Epithelial cell of prostate (primary cell): ENCODE data around the gene CFAP210.
"Not testable (repeated sequence)": the region's sequence is repeated elsewhere in the genome, so short reads cannot be mapped to it uniquely, and the experiment has no call there.

ENCODE experiments used
- DNase-seq: peaks from one replicate; pipeline ENCODE4 v3.0.0-alpha.2; 2011; ENCODE audit warnings: low read depth, low spot score
- H3K27ac ChIP-seq: fragments of 450-650 bp; 2 replicates; pipeline ENCODE4 v1.5.1; 2017; ENCODE audit warnings: mild to moderate bottlenecking

Gene CFAP210

GRCh38 chr2:169636440-169637097, 57.6 kb downstream of the CFAP210 start:
- H3K27ac ChIP-seq, result no peak overlapping the region
- DNase-seq, result no peak

- no peak for DNase-seq
- no peak overlapping the region for H3K27ac ChIP-seq
Measured at GRCh38 chr2:169625781-169626180, 68.4 kb downstream of the CFAP210 start.

GRCh38 chr2:169623235-169623634, 71.0 kb downstream of the CFAP210 start:
- no peak overlapping the region for H3K27ac ChIP-seq
- no peak for DNase-seq

- no peak overlapping the region for H3K27ac ChIP-seq
- no peak for DNase-seq
Measured at GRCh38 chr2:169620509-169620908, 73.7 kb downstream of the CFAP210 start.

- DNase-seq, result no peak
- no peak overlapping the region for H3K27ac ChIP-seq
Measured at GRCh38 chr2:169619946-169620345, 74.3 kb downstream of the CFAP210 start.

- DNase-seq, H3K27ac ChIP-seq: not testable (repeated sequence)
Measured at GRCh38 chr2:169615982-169616381, 78.2 kb downstream of the CFAP210 start.

- no peak for DNase-seq
Measured at GRCh38 chr2:169613876-169614275, 80.3 kb downstream of the CFAP210 start.

GRCh38 chr2:169609264-169609663, 84.9 kb downstream of the CFAP210 start:
- no peak for DNase-seq
- H3K27ac ChIP-seq, result no peak overlapping the region

More at GRCh38 chr2:169613876-169614275, 80.3 kb downstream of the CFAP210 start:
- no peak overlapping the region for H3K27ac ChIP-seq

GRCh38 chr2:169599568-169599967, 94.6 kb downstream of the CFAP210 start:
- DNase-seq, result no peak
- no peak overlapping the region for H3K27ac ChIP-seq

- H3K27ac ChIP-seq, result no peak overlapping the region
Measured at GRCh38 chr2:169598982-169599381, 95.2 kb downstream of the CFAP210 start.

GRCh38 chr2:169596546-169596945, 97.7 kb downstream of the CFAP210 start:
- not testable (repeated sequence) for DNase-seq, H3K27ac ChIP-seq

More at GRCh38 chr2:169598982-169599381, 95.2 kb downstream of the CFAP210 start:
- DNase-seq, result no peak
